ENCODE data around the gene IQGAP3. TPM values are rescaled to one million over a fixed set of nuclear protein-coding genes. Genes with fewer than 3 reads are reported as not detected.
A peak's percentile ranks its signal among the peaks of the same experiment; 100 is the strongest.

Gene IQGAP3
- total RNA-seq, 1 donor from 2014 or later = 43.1 TPM

DNA sequence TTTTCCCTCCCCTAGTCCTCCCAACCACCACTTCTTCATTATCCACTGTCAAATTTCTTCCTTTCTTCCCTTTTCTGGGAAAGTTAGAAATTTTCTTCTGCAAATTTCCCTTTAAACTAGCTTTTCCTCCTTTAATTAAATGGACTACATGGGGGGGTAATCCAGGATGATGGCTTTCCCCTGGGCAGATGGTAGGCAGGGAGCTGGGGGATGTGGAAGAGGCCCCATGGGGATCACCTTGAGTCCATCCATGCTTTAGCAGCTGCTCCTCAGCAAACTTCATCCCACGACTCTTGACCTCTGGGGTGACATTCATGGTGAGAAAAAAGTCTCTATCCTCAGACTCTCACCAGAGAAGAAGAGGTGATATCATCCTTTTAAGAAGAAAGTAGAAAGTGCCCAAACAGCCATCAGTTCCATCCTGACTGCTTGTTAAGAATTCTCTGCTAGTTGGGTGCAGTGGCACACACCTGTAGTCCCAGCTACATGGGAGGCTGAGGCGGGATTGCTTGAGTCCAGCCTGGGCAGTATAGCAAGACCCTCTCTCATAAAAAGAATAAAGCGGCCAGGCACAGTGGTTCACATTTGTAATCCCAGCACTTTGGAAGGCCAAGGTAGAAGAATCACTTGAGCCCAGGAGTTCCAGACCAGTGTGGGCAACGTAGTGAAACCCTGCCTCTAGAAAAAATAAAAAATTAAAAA, 26.5 kb upstream of the IQGAP3 start:
- no peak for DNase-seq (ENCODE audit: low read depth, low spot score)
- no peaks in the 10 kb centered on the region for H3K9me3 Mint-ChIP-seq
- peaks cover 44% of the 10 kb centered on the region for H3K4me1 Mint-ChIP-seq
- H3K4me3 Mint-ChIP-seq = peak overlapping the region; percentile 92
- TF ChIP-seq, protein P1, sequence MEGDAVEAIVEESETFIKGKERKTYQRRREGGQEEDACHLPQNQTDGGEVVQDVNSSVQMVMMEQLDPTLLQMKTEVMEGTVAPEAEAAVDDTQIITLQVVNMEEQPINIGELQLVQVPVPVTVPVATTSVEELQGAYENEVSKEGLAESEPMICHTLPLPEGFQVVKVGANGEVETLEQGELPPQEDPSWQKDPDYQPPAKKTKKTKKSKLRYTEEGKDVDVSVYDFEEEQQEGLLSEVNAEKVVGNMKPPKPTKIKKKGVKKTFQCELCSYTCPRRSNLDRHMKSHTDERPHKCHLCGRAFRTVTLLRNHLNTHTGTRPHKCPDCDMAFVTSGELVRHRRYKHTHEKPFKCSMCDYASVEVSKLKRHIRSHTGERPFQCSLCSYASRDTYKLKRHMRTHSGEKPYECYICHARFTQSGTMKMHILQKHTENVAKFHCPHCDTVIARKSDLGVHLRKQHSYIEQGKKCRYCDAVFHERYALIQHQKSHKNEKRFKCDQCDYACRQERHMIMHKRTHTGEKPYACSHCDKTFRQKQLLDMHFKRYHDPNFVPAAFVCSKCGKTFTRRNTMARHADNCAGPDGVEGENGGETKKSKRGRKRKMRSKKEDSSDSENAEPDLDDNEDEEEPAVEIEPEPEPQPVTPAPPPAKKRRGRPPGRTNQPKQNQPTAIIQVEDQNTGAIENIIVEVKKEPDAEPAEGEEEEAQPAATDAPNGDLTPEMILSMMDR (conservative IDR thresholded peaks at IDR 0.05) = no peak
- H3K36me3 Mint-ChIP-seq (ENCODE audit: low read depth) = peaks cover 13% of the 10 kb centered on the region
- no peaks in the 10 kb centered on the region for H3K27me3 Mint-ChIP-seq (ENCODE audit: low read depth)
- no peak overlapping the region for H3K27ac Mint-ChIP-seq (ENCODE audit: unreplicated experiment)

DNA sequence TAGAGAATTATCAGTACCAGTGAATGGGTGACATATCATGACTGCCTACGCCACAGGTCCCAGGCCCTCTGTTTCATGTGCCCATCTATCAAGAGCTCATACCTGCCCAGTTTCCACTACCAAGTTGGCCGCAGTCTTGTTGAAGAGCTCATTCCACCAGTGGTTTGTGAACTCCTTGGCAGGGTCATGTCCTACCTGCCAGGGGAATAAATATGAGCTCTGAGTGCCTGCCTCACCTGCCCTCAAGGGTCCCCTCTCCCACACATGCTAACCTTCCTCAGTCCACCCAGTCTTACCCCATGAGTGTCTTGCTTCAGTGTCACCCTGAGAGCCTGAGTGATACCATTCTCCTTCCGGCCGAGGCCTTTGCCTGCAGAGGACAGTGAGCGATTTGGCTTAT, 25.8 kb upstream of the IQGAP3 start:
- no peak overlapping the region for H3K27ac Mint-ChIP-seq (ENCODE audit: unreplicated experiment)
- H3K36me3 Mint-ChIP-seq (ENCODE audit: low read depth) = peaks cover 13% of the 10 kb centered on the region
- no peak for DNase-seq (ENCODE audit: low read depth, low spot score)
- TF ChIP-seq, protein P1 (conservative IDR thresholded peaks at IDR 0.05) = no peak
- H3K9me3 Mint-ChIP-seq = no peaks in the 10 kb centered on the region
- peaks cover 44% of the 10 kb centered on the region for H3K4me1 Mint-ChIP-seq
- H3K4me3 Mint-ChIP-seq = peak overlapping the region; percentile 92
- no peaks in the 10 kb centered on the region for H3K27me3 Mint-ChIP-seq (ENCODE audit: low read depth)

DNA sequence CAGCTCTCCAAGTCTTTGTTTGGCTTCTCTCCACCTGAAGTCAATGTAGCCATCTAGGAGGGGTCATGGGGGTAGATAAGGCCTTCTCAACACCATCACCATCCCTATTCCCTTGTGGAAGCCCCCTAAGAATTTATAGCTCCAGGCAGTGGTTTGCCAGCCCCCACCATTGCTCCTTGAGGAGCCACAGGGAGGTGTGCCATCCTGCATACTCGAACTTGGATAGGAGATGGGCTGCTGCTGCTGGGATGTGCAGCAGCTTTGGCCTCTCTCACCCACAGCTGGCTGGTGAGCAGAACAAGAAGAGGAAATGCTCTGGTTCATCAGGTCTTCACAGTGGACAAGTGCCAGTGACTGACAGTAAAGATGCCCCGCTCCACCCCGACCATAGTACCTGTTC, 24.1 kb upstream of the IQGAP3 start:
- no peak for DNase-seq (ENCODE audit: low read depth, low spot score)
- TF ChIP-seq, protein P1 (conservative IDR thresholded peaks at IDR 0.05) = no peak
- peaks cover 41% of the 10 kb centered on the region for H3K4me1 Mint-ChIP-seq
- H3K27ac Mint-ChIP-seq (ENCODE audit: unreplicated experiment) = no peak overlapping the region
- no peaks in the 10 kb centered on the region for H3K9me3 Mint-ChIP-seq
- peak overlapping the region; percentile 7 for H3K4me3 Mint-ChIP-seq
- H3K27me3 Mint-ChIP-seq (ENCODE audit: low read depth) = no peaks in the 10 kb centered on the region
- peaks cover 13% of the 10 kb centered on the region for H3K36me3 Mint-ChIP-seq (ENCODE audit: low read depth)

GRCh38 chr1:156595016-156595415, 22.7 kb upstream of the IQGAP3 start:
- no peaks in the 10 kb centered on the region for H3K27me3 Mint-ChIP-seq (ENCODE audit: low read depth)
- H3K9me3 Mint-ChIP-seq = no peaks in the 10 kb centered on the region
- peaks cover 13% of the 10 kb centered on the region for H3K36me3 Mint-ChIP-seq (ENCODE audit: low read depth)
- TF ChIP-seq, protein P1 (conservative IDR thresholded peaks at IDR 0.05) = no peak
- peaks cover 33% of the 10 kb centered on the region for H3K4me1 Mint-ChIP-seq
- peak overlapping the region; percentile 29 for H3K27ac Mint-ChIP-seq (ENCODE audit: unreplicated experiment)
- DNase-seq (ENCODE audit: low read depth, low spot score) = no peak
- H3K4me3 Mint-ChIP-seq = peak overlapping the region; percentile 45

DNA sequence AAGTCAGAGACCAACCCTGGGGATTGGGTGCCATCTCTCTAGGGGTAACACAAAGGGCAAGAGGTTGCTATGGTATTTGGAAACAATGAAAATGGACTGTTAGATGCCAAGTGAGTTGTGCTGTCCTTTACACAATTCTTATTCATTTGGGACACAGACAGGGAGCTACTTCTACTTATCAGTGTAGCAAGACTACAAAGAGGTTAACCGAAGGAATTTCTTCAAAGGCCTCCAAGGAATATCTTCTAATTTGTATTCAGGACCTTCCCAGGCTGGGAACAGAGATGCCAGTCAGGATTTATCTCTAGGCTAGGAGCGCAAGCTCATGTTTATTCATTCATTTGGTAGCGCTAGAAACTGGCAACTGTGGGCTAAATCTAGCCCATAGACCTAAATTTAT, 21.8 kb upstream of the IQGAP3 start:
- Mint-ChIP-seq H3K4me1 (peaks cover 30% of the 10 kb centered on the region), H3K36me3 (ENCODE audit: low read depth) (peaks cover 13% of the 10 kb centered on the region), H3K9me3 (no peaks in the 10 kb centered on the region), H3K27me3 (ENCODE audit: low read depth) (no peaks in the 10 kb centered on the region), H3K27ac (ENCODE audit: unreplicated experiment) (no peak overlapping the region), H3K4me3 (peak overlapping the region; percentile 77)
- TF ChIP-seq, protein P1 (conservative IDR thresholded peaks at IDR 0.05) = no peak
- no peak for DNase-seq (ENCODE audit: low read depth, low spot score)

Measured in neural crest cell (in vitro differentiated cells).